GM19099 (cell line): ENCODE data around the gene PHLDB2.

Source experiments
- POLR2A ChIP-seq: IDR thresholded peaks from 3 replicates; pipeline ENCODE4 v1.6.1; 2011; ENCODE audit warnings: low read depth; ENCODE audit not compliant: insufficient read length; ENCODE audit errors: extremely low read depth

Gene PHLDB2

GRCh38 chr3:111862974-111863373 lies 3.9 kb downstream of the PHLDB2 start:
- TF ChIP-seq POLR2A: no peak

- TF ChIP-seq POLR2A: no peak
These were observed 5.1 kb downstream of the PHLDB2 start for GRCh38 chr3:111863942-111864694.

GRCh38 chr3:111864821-111865656 lies 6.0 kb downstream of the PHLDB2 start:
- no peak for TF ChIP-seq POLR2A

- no peak for TF ChIP-seq POLR2A
These were observed 8.9 kb downstream of the PHLDB2 start for GRCh38 chr3:111867889-111868426.

GRCh38 chr3:111870620-111871019 lies 11.6 kb downstream of the PHLDB2 start:
- no peak for TF ChIP-seq POLR2A

GRCh38 chr3:111871809-111872623 lies 13.0 kb downstream of the PHLDB2 start:
- no peak for TF ChIP-seq POLR2A

GRCh38 chr3:111872979-111873378 lies 13.9 kb downstream of the PHLDB2 start:
- TF ChIP-seq POLR2A: no peak

GRCh38 chr3:111874177-111874820 lies 15.2 kb downstream of the PHLDB2 start:
- TF ChIP-seq POLR2A: no peak

GRCh38 chr3:111881480-111881879 lies 22.4 kb downstream of the PHLDB2 start:
- no peak for TF ChIP-seq POLR2A

GRCh38 chr3:111882194-111882593 lies 23.1 kb downstream of the PHLDB2 start:
- TF ChIP-seq POLR2A: no peak

- no peak for TF ChIP-seq POLR2A
These were observed 23.7 kb downstream of the PHLDB2 start for GRCh38 chr3:111882799-111883198.

- no peak for TF ChIP-seq POLR2A
These were observed 25.4 kb downstream of the PHLDB2 start for GRCh38 chr3:111884411-111885018.

- TF ChIP-seq POLR2A: no peak
These were observed 26.5 kb downstream of the PHLDB2 start for GRCh38 chr3:111885578-111885977.

GRCh38 chr3:111890051-111890580 lies 31.1 kb downstream of the PHLDB2 start:
- TF ChIP-seq POLR2A: no peak
